ENCODE measurements around the gene SKI.
A peak's percentile ranks its signal among the peaks of the same experiment; 100 is the strongest.

SKI gene

DNA sequence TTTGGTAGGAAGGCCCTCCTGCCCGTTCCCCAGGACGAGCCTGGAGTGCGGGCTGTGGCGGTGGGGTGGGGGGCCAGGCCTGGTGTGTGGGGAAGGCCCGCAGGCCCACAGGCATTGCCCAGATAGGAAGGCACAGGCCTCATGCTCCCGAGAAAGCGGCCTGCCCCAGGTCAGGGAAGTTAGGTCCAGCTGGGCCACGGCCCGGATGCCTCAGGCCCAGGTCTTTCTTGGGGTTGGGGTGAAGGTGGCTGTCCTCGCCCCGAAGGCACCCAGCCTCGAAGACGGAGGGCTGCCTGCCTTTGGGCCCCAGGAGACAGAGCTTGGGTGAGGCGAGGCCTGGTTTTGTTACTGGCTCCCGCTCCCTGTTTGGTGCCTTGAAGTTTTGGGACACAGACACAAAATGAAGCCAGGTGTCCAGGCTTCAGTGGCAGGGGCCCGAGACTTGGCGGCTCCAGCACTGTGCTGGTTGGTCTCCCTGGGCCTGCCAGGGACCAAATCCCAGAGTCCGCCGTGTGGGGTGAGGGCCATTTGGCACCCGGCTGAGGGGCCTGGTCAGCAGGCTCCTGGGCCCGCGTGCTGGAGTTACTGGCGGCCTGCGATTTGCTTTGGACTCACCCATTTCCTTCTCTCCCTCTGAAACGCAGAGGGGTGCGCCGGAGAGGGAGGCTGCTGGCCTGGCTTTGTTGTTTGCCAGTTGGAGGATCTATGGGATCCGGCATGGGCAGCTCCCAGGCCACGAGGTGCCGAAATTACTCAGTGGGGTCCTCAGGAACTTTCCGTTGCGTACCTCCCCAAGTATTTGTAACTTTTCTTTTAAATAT is 2.0 kb downstream of the SKI start:
- no peak for DNase-seq (ENCODE audit: low read depth)

GRCh38 chr1:2230781-2231531 is 2.8 kb downstream of the SKI start:
- peak; percentile 34 for DNase-seq (ENCODE audit: low read depth)

DNA sequence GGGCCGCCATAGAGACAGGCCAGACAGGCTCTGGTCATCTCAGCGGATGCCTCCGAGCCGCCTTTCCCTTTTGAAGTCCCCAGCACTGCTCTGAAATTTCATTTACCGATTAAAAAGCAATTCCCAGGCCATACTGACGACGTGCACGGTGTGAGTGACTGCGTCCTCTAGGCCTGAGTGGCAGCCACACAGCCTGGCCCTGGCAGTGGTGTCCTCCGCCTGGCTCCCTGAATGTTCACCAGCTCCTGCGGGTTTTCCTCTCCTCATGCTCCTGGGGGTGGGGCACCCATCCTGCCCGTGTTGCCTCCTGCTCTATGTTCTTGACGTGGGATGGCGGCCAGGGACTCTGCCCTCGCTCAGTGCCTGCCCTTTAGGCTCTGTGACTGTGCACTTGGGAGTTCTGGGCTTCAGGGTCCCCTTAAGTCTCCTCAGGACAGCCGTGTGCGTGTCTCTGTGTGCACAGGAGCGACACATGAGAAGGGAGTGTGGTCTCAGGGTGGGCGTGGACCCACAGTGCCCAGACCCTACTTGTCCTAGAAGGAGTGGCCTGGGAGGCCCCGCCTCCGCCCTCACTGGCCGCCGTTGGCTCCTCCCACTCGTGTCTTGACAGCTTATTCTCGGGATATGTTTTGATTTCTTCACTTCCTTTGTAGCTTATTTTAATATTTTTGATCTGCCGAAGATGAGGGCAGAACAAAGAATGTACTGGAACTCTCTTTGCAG is 3.6 kb downstream of the SKI start:
- DNase-seq (ENCODE audit: low read depth), result peak; percentile 63

GRCh38 chr1:2232255-2232915 is 4.3 kb downstream of the SKI start:
- DNase-seq (ENCODE audit: low read depth), result no peak

GRCh38 chr1:2232916-2233438 is 4.9 kb downstream of the SKI start:
- no peak for DNase-seq (ENCODE audit: low read depth)

- DNase-seq (ENCODE audit: low read depth), result no peak
These were observed 5.3 kb downstream of the SKI start for GRCh38 chr1:2233468-2233867.

GRCh38 chr1:2233997-2234761 is 6.1 kb downstream of the SKI start:
- DNase-seq (ENCODE audit: low read depth), result peak; percentile 44

DNA sequence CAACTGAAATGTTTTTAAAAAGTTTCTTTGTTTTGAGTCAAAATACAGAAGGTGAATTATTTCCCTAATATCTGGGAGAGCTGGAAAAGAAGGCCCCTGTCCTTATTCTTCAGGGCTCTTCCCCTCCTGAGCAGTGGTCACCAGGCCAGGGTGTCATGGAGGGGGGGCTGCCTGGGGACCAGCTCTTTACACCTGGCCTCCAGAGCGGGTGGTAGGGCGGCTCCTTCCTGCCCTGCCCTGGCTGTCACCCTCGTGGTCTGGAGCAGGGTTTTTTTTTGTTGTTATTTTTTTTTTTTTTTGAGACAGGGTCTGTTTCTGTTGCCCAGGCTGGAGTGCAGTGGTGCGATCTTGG is 6.6 kb downstream of the SKI start:
- no peak for DNase-seq (ENCODE audit: low read depth)

DNA sequence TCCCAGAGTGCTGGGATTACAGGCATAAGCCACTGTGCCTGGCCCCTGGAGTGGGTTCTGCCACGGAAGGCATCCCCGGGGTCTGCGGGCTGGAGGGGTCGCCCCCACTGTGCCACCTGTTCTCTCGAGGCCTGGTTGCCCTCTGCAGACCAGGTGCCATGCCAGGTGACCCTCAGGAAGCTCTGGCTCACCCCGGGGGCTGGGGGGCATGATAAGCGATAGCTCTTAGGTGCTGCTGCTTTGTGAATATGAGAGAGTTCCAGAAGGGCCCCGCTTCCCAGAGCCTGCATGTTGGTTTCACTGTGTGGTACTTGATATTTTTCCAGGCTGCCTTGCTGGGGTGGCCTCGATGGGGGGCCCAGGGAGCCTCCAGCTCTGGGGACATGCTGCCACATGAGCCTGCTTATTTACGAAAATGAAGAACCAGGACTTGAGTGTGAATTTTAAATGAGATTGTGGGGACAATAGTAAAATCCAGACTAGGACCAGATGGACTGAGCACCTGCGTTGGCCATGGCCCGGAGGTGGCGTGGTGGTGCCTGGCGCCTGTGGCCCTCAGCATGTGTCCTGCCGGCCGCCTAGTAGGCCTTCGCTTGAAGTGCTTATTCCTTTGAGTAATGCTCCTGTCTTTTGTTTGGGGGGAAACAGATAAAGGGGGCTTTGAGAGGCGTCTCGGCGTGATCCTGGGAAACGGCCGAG is 7.3 kb downstream of the SKI start:
- no peak for DNase-seq (ENCODE audit: low read depth)

DNA sequence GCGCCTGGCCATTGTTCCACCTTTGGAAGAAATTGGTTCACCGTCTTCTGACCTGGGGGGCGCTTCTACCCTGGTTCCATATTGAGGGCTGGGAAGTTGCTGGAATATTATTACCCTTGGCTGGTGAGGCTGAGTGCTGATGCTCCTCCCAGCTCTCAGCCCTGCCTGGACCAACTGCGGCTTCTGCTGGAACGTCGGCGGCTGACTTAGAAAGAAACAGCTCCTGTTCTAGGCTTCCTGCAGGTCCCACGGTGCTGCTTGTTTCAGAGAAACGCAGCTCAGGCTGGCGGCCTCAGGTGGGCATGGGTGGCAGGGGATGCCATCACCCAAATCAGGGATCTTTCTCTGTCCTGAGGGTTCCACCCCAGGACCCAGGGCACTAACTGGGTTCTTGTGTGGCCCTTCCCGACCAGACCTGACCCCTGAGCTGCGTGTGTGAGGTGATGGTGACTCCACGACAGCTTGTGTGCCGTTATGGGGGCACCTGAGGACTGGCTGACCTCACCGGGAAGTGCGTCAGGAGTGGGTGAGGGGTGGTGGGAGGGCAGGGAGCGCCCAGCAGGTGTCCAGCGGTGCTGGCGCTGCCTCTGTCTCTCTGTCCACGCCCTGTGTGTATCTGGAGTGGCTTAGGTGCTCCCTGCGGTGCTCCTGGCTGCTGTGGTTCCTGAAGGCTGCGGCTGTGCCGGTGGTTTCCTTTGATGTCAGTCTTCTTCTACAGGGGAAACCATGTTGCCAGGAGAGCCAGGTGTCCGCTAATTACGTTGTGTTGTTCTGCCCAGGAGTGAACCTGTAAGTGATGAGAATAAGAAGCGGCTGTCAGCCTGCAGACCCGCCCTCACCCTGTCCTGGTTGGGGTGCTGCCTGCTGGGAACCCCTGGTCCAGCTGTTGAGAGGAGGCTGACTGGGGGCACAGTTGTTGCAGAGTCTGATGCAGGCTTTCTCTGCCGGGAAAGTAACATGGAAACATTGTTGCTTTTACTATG is 8.9 kb downstream of the SKI start:
- no peak for DNase-seq (ENCODE audit: low read depth)

- DNase-seq (ENCODE audit: low read depth), result no peak
These were observed 9.7 kb downstream of the SKI start for GRCh38 chr1:2237773-2238172.

DNA sequence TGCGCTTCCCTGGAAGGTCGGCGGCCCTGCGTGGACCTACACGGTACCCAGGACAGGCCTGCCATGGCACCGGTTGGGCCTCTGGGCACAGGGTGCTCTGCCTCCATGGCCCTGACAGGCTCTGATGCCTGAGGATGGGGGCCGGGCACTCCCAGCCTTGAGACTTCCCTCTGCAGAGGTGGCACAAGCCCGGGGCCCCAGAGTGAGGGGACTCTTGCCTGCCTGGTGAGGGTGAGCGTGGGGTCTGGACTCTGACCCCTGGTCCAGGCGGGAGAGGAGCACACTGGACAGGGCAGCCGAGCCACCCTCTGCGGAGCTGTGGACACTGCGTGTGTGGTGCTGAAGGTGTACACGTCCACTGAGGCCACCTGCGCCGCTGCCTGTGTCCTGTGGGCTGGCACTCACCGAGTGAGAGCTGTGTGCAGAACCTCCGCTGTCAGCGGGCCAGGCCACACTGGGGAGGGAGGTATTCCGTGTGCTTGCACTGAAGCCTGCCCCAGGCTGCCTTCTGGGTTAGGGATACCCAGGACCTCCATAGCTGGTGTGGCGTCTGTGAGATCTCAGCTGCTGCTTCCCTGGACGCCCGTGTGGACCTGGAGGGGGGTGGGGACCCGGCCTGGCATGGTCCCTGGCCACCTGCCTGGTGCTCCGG is 10.4 kb downstream of the SKI start:
- DNase-seq (ENCODE audit: low read depth), result no peak

GRCh38 chr1:2239013-2239370 is 10.9 kb downstream of the SKI start:
- DNase-seq (ENCODE audit: low read depth), result no peak

- DNase-seq (ENCODE audit: low read depth), result no peak
These were observed 11.4 kb downstream of the SKI start for GRCh38 chr1:2239384-2239985.

- DNase-seq (ENCODE audit: low read depth), result no peak
These were observed 12.4 kb downstream of the SKI start for GRCh38 chr1:2240270-2241156.

GRCh38 chr1:2241820-2242219 is 13.7 kb downstream of the SKI start:
- DNase-seq (ENCODE audit: low read depth), result no peak

Data from activated T-helper 9 cell treated with anti-CD3 and anti-CD28 coated beads, Interleukin-2, amount 50 U/mL, for 16 hours (primary cell).